Measurements from ENCODE around the gene HSPA12B.

GRCh38 chr20:3743251-3743650, 10.8 kb downstream of the HSPA12B start:
- TF ChIP-seq SP1 (IDR thresholded peaks at IDR 0.05; ENCODE audit: low read depth, low read length), result no peak
- TF ChIP-seq CTCF (IDR thresholded peaks at IDR 0.05; ENCODE audit: control extremely low read depth in 1 of 3, insufficient read depth in 1 of 3, low read depth in 1 of 3, low read length in 3 of 3), result no peak
- no peak for TF ChIP-seq TEAD4 (IDR thresholded peaks at IDR 0.05; ENCODE audit: low read depth, low read length)
- no peak for TF ChIP-seq BCL11A (IDR thresholded peaks at IDR 0.05; ENCODE audit: low read depth in 2 of 2, low read length in 2 of 2)
- TF ChIP-seq JUN (IDR thresholded peaks at IDR 0.05; ENCODE audit: low read depth, low read length), result no peak
- no peak for TF ChIP-seq CREB1 (IDR thresholded peaks at IDR 0.05)
- TF ChIP-seq EP300 (IDR thresholded peaks at IDR 0.05; ENCODE audit: borderline replicate concordance in 1 of 2, low read depth in 2 of 2, low read length in 2 of 2), result no peak
- TF ChIP-seq EZH2 (IDR thresholded peaks at IDR 0.05; ENCODE audit: low read depth, low read length, severe bottlenecking), result no peak
- no peak for TF ChIP-seq CHD2 (IDR thresholded peaks at IDR 0.05; ENCODE audit: low read length)
- no peak for TF ChIP-seq CEBPB (IDR thresholded peaks at IDR 0.05; ENCODE audit: low read depth, low read length)
- no peak for TF ChIP-seq EGR1 (IDR thresholded peaks at IDR 0.05; ENCODE audit: borderline replicate concordance, low read depth, low read length)

Measured in H1 (cell line).